ENCODE measurements around the gene BAAT. TPM values are rescaled to one million over a fixed set of nuclear protein-coding genes. Genes with fewer than 3 reads are reported as not detected.
"Not testable (repeated sequence)": the region's sequence is repeated elsewhere in the genome, so short reads cannot be mapped to it uniquely, and the experiment has no call there.

Gene BAAT
- total RNA-seq = not detected in 2 replicates

DNA sequence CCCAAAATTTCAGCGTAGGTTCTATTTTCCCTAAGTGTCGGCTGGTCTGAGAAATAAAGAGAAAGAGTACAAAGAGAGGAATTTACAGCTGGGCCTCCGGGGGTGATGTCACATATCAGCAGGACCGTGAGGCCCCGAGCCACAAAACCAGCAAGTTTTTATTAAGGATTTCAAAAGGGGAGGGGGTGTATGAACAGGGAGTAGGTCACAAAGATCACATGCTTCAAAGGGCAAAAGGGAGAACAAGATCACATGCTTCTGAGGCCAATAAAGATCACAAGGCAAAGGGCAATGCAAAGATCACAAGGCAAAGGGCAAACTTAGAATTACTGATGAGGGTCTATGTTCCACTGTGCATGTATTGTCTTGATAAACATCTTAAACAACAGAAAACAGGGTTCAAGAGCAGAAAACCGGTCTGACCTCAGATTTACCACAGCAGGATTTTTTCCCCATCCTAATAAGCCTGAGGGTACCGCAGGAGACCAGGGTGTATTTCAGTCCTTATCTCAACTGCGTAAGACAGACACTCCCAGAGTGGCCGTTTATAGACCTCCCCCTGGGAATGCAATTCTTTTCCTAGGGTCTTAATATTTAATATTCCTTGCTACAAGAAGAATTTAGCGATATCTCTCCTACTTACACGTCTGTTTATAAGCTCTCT is at the start of gene BAAT:
TSS of gene BAAT (minus strand) at position 134 of the 664 bp plus-strand sequence. CDS start 13,602 bp downstream, outside the sequence.
- intact Hi-C loops (cut with micrococcal nuclease) = not testable (repeated sequence)

DNA sequence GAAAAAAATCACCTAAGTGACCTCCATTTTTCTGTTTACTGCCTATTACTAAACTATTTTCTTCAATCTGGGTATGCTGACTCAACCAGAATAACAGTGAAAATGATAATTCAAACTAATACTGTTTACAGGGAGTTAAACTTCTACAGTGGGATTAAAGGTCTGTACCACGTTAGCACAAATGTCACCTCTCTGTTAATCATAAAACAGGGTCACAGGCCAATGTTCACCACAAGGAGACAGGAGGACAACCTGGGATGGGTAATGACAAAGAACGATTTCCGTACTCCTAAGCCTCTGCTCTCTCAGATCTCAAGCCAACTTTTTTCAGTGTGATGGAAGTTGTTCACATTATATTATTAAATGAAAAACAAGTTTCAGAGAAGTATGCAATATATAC is 48.4 kb upstream of the BAAT start:
- intact Hi-C loops (cut with micrococcal nuclease) = no loop called here

DNA sequence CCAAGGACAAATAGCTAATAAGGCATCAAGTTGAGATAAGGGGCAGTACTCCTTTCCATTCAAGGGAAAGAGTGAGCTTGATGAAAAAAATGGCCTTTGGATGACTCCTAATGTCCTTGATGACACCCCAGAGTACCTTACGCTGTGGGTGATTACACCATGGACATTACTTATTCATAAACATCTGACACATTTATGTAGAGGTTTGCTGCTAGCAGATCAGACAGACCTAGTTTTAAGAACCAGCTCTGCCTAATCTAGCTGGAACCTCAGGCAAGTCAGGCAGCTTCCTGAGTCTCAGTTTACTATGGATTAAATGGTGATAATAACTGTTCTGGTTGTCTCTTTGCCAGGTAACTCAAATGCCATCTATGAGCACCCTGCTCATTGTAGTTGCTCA is 47.9 kb upstream of the BAAT start:
- intact Hi-C loops (cut with micrococcal nuclease) = no loop called here

DNA sequence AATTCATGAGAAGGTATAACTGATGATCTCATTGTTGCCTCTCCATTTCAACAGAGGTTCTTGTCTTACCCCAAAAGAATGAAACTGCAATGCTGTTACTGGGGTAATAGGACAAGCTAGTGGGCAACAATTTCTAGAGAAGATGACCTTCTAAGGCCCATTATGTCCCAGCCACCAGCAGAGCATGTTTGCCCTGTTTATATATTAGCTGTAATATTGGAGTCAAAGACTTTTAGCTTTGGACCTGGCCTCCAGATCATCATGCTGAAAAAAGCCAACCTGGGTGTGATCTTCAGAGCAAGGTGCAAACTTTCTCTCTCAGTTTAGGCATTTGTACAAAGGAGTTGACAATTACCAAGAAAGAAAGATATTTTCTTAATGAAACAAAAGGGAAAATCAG is 47.4 kb upstream of the BAAT start:
- intact Hi-C loops (cut with micrococcal nuclease) = no loop called here

DNA sequence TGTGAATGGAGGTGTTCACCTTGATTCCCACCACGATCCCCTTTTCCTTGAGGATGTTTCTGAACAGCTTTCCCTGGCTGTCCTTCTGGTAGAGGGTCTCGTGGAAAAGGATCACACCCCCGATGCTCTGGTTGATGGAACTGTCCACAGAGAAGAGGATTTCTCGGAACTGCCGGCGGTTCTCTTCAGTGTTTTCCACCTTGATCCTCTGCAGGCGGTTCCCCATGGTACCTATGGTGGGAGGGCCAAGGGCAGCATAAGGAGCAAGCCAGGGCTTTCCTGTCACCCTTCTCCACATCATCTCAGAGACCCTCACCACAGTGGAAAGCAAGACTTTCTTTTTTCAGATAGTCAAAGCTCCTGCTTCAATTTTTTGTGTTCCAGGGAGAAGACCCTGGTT is 44.9 kb upstream of the BAAT start:
- intact Hi-C loops (cut with micrococcal nuclease) = no loop called here

DNA sequence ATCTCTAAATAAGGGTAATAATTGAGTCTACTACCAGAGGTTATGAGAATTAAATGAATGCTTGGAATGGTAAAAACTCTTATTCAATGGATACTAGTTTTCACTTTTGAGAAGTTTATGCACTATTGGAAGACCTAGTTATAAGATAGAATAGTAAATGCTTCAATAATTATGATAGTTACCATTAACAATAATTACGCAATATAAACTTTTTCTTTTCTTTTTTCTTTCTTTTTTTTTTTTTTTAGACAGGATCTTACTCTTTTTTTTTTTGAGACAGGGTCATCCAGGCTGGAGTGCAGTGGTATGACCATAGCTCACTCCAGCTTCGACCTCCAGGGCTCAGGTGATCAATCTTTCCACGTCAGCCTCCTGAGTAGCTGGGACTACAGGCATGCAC is 44.1 kb upstream of the BAAT start:
- intact Hi-C loops (cut with micrococcal nuclease) = no loop called here

DNA sequence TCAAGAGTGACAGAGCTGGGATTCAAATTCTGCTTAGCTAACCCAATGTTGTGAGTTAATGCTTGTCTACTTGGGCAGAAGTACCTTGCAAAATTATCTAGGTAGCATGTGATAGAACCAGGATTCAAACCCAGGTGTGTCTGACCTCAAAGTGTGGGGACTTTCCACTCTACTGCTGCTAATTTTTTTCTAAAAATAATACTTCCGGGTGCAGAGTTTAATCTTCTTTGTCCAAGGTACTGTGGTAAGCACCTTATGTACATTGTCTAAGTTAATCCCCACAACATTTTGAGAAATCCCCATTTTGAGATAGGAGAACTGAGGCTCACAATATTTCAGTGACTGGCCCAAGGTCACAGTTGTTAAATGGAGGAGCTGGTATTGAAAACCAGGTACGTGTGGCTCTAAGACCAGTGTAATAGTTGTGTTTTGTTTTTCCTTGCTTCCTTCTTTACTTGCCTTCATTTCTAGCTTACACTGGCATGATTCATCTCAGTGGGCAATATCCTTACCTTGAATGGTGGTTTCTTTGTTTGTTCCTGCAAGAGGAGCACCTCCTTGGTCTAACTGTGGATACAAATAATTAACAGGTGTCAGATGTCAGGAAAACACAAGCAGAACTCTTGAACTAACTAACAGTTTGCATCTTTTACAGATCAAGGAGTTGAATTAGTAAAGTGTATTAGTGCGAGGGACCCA is 43.3 kb upstream of the BAAT start:
- intact Hi-C loops (cut with micrococcal nuclease) = no loop called here

DNA sequence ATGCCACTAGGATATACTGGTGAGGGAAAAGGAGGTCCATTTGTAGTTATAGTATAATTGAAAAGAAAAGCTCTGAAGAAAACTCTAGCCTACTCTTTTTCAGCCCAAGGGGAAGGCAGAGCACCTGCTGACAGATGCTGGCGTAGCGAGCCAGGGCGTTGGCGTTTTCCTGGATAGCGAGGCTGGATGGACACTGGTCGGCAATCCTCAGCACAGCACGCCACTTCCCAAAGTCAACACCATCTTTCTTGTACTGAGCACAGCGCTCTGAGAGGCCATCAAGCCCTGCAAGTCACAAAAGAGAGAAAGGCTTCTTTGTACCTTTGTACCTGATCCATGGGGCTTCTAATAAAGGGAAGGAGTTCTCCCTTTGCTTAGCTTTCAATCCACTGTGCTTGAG is 42.6 kb upstream of the BAAT start:
- intact Hi-C loops (cut with micrococcal nuclease) = no loop called here

DNA sequence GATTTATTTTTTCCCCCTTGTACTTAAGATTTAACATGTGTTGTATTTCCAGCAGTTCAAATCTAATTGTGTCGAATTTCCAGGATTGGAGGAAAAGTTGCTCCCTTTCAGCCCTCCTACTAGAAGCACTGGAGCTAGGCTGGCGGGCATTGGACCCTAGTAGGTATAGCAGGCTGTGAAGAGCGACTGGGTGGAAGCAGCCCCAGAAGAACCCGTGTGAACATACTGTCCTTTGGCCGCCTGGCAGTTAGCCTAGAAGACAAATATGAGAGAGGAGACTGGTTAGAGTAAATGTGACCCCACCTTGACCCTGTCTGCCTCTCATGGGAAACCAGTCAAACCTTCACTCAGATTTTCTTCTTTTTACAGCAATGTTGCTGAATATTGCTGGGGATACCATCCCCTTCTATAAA is 36.9 kb upstream of the BAAT start:
- intact Hi-C loops (cut with micrococcal nuclease) = no loop called here

DNA sequence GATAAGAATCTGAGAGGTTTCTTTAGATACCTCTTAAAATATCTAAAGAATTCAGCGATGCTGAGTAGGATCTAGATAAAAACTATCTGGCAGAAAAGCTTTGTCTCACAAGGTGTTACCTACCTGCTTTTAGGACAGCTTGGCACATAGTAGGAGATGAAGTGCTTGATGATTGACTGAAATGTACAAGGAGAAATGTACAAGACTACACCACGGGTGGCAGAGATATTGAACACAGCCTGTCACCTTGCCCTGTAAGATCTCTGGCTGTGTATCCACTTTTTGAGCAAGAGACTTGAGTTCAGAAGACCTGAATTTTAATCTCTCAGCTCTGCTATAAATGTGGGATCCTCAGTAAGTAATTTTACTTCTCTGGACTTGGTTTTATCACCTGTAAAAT is 35.1 kb upstream of the BAAT start:
- intact Hi-C loops (cut with micrococcal nuclease) = no loop called here

DNA sequence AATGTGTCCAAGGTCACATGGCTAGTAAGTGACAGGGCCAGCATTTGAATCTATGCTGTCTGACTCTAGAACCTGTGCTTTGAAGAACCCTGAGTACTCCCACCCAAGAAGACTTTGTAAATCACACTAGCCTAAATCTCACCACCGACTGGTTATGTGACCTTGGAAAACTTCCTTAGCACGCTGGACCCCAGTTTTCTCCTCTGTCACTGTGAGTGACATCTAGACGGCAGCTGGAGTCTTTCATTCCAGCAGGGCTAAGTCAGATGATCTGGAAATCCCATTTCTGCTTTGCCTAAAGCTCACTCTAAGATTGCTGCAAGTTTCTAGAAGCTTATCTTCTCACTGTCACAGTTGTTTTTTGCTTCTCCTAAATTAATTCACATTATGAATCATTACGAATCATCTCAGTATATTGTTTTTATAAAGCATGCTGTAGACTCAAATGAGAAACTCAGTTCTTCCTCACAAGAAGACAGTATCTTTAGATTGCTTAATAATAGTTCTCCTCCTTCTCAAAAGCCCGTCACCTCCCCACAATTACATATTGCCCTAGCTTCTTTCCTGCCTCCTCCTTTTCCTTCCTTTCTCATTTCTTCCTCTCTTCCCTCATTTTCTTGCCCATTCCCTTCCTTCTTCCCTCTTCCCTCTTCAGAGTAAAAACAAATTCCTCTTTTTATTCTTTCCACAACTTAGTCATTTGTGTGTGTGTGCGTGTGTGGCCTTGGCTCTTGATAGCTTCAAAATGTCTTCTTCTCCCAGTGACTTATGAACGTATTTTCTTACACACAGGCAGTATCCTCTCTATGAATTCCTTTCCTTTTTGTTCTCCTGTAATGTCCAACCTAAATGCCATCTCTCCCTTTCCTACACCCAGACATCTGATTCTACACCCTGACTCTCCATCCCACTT is 34.0 kb upstream of the BAAT start:
- intact Hi-C loops (cut with micrococcal nuclease) = no loop called here

DNA sequence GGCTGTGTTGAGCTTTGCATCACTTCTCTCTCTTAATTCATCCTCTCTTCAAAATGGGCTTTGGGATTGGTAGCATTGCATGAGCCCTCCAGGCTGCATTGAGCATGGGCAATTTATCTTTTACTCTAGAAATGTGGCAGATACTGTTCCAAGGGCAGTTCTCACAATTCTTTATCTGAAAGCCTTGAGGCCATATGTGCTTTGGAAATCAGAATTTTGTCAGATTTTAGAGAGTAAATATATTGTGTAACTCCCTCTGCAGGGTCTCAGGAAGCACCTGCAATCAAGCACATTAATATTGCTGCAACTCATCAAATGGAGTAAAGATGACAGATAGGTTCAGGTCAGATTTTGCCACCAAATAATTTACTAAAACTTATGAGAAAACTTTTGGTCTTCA is 33.2 kb upstream of the BAAT start:
- intact Hi-C loops (cut with micrococcal nuclease) = no loop called here

DNA sequence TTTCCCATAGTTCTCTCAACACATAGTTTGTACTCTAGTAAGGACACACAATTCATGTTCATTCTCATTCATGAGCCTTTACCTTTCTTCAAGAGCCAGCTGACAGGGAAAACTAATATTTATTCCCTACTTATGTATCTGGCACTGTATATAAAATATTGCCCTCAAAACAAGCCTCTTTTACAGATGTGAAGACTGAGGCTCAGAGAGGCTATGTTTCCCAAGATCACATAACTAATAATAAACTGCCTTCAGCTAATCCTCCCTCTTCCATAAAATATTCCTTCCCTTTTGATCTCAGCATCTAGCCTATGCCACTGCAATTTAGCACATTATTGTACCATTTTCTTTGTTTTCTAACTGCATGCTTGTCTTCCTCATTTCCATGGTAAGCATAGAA is 32.6 kb upstream of the BAAT start:
- intact Hi-C loops (cut with micrococcal nuclease) = no loop called here

DNA sequence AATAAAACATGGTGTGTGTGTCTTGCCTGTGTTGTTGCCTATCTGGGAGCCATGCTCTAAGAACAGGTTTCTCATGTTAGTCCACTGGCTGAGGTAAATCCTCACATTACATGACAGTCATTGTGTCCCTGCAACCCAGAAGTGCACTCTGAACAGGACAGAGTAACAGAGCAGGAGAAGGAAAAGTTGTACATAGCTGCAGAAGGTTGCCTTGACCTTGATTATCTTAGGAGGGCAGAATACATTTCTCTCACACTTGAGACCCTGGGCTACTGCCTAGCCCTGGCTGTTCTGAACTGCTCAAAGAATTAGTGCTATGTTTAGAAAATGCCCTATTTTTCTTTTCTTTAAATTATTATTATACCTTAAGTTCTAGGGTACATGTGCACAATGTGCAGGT is 30.8 kb upstream of the BAAT start:
- intact Hi-C loops (cut with micrococcal nuclease) = no loop called here

DNA sequence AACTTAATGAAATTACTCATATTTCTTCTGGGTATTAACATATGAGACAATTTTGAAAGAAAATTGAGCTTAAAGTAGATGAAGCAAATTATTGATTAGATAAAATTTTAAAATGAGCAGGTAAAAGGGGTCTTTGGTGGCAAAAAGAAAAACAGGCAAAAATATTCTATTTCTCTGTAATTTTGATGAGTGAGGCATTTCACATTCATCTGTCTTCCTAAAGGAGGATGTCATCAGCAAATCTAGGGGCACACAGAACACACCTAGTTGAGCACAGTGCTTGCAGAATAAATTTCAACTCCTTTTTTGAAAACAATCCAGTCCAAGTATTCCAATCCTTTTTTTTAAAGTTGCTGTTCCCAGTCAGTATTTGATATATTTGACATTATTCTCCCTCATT is 30.0 kb upstream of the BAAT start:
- intact Hi-C loops (cut with micrococcal nuclease) = no loop called here

DNA sequence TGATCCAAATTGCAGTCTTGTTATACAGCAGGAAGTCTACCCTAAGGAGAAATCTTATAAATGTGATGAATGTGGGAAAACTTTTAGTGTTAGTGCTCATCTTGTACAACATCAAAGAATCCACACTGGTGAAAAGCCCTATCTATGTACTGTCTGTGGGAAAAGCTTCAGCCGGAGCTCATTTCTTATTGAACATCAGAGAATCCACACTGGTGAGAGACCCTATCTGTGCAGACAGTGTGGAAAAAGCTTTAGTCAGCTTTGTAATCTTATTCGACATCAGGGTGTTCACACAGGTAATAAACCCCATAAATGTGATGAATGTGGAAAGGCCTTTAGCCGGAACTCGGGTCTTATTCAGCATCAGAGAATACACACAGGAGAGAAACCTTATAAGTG is 24.3 kb upstream of the BAAT start:
- intact Hi-C loops (cut with micrococcal nuclease) = no loop called here

DNA sequence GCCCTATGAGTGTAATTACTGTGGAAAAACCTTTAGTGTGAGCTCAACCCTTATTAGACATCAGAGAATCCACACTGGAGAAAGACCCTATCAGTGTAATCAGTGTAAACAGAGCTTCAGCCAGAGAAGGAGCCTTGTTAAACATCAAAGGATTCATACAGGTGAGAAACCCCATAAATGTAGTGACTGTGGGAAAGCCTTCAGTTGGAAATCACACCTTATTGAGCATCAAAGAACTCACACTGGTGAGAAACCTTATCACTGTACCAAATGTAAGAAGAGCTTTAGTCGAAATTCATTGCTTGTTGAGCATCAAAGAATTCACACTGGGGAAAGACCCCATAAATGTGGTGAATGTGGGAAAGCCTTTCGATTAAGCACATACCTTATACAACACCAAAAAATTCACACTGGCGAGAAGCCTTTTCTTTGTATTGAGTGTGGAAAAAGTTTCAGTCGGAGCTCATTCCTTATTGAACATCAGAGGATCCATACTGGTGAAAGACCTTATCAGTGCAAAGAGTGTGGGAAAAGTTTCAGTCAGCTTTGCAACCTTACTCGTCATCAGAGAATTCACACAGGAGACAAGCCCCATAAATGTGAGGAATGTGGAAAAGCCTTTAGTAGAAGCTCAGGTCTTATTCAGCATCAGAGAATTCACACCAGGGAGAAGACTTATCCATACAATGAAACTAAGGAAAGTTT is 23.7 kb upstream of the BAAT start:
- intact Hi-C loops (cut with micrococcal nuclease) = no loop called here

DNA sequence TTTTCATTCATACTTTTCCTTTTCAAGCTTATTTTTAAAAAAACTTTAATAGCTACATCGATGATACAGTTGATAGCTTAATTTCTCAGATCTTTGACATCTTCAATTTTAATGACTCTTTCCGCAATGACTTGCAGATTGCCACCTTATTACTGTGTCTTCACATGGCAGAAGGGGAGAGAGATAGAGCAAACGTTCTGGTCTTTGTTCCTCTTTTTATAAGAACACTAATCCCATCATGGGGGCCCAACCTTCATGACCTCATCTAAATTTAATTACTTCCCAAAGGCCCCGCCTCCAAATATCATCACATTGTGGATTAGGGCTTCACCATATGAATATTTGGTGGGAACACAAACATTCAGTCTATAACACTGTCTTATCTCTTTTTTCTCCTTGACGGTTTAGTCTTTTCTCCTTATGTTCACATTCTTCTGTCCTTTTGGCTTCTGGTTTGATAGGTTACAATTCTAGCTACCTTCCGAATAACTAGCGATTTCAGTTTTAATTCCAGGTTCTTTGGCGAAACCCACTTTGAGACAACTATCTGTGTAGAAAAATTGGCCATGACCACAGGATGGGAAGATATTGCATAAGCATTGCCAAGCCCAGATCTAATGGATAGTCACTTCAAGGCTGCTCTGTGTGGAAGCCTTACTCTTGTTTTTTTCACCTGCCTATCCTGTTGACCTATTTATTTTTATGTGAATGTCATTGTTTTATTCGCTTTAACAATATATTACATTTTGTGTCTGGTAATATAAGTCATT is 18.9 kb upstream of the BAAT start:
- intact Hi-C loops (cut with micrococcal nuclease) = no loop called here

DNA sequence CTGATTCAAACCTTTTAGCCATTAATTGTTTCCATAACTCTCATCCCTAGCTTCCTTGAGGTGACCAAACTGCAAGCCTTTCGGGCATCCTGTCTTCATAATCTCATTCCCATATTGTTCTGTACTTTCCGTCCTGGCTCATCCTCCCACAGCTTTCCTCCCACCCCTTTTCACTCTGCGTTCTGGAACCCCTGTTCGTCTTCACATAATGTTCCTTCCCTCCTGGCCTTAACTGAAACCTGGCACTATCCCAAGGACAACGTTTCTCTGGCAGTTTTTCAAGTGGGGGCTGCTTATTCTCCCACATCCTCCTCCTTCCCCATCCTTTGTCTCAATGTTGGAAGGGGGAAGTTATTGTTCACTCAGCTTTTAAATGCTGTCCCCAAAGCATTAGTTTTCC is 15.3 kb upstream of the BAAT start:
- intact Hi-C loops (cut with micrococcal nuclease) = no loop called here

DNA sequence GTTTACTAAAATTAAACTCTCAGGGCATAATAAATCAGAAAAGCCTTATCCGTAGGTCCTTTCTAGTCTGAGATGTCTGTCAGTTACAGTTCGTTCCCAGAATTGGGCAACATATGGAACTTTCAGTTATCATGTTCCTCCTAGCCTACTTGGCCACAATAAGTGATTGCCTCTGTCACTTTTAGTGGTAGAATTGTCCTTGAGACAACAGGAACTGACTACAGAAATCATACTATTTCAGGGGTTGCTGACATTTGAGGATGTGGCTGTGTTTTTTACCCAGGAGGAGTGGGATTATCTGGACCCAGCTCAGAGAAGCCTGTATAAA is 14.8 kb upstream of the BAAT start:
- intact Hi-C loops (cut with micrococcal nuclease) = loop anchor here (1.0 to 5.0 kb wide), 4 partner anchors 131 to 1577 kb away; partner anchors contain the start of genes NR4A3 and TEX10

All from T-helper 2 cell treated with Interferon-gamma antibody and Interleukin-4, amounts not matched to agents 100 ng/mL and 5 ng/mL, for 36 hours (primary cell).